ENCODE measurements around the gene TSPAN15. TPM values are rescaled to one million over a fixed set of nuclear protein-coding genes. Genes with fewer than 3 reads are reported as not detected.

TSPAN15 gene
- total RNA-seq, 2 experiments from 2014 or later: 0.58 to 1.2 TPM

DNA sequence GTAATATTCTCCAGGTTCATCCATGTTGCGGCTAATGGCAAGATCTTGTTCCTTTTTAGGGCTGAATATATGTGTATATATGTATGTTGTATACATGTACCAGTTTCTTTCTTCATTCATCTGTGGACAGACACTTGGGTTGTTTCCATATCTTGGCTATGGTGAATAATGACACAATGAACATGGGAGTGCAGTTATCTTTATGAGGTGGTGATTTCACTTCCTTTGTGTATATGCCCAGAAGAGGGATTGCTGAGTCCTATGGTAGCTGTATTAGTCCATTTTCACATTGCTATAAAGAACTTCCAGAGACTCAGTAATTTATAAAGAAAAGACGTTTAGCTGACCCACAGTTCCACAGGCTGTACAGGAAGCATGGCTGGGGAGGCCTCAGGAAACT, 17.1 kb upstream of the TSPAN15 start:
- POLR2A ChIA-PET: no interaction called here
- no peak overlapping the region for H3K27ac Mint-ChIP-seq
- CTCF ChIA-PET: interaction anchor here (1.2 to 1.5 kb wide), 2 partner anchors 11 to 195 kb away, joined by 3 read pairs; no protein-coding TSS in a partner anchor
- TF ChIP-seq, protein P1, sequence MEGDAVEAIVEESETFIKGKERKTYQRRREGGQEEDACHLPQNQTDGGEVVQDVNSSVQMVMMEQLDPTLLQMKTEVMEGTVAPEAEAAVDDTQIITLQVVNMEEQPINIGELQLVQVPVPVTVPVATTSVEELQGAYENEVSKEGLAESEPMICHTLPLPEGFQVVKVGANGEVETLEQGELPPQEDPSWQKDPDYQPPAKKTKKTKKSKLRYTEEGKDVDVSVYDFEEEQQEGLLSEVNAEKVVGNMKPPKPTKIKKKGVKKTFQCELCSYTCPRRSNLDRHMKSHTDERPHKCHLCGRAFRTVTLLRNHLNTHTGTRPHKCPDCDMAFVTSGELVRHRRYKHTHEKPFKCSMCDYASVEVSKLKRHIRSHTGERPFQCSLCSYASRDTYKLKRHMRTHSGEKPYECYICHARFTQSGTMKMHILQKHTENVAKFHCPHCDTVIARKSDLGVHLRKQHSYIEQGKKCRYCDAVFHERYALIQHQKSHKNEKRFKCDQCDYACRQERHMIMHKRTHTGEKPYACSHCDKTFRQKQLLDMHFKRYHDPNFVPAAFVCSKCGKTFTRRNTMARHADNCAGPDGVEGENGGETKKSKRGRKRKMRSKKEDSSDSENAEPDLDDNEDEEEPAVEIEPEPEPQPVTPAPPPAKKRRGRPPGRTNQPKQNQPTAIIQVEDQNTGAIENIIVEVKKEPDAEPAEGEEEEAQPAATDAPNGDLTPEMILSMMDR (IDR thresholded peaks at IDR 0.05): no peak
- H3K27me3 Mint-ChIP-seq: peaks cover 1% of the 10 kb centered on the region
- no peak for DNase-seq
- no peaks in the 10 kb centered on the region for H3K36me3 Mint-ChIP-seq (ENCODE audit: low read depth)
- no peaks in the 10 kb centered on the region for H3K4me1 Mint-ChIP-seq (ENCODE audit: low read depth)
- no peak overlapping the region for H3K4me3 Mint-ChIP-seq
- ATAC-seq: no peak
- H3K9me3 Mint-ChIP-seq: no peaks in the 10 kb centered on the region
- intact Hi-C loops (cut with micrococcal nuclease): no loop called here

DNA sequence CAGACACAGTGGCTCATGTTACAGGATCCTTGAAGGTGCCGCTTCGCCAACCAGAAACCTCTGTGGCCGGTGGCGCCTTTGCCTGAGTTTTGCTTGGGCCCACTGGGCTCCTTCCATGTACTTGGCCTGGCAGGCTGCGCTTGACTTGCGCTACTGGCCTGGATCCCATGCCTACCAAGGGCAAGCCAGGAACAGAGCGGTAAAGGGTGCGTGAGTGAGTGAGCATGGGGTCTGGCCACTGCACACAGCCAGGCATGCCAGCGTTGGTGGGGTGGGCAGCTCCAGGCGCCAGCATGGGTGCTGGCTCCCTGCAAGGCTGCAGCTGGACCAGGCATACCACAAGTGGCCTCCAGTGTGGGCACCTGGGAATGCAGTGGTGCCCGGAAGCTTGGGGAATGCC, 16.3 kb upstream of the TSPAN15 start:
- POLR2A ChIA-PET: no interaction called here
- CTCF ChIA-PET: interaction anchor here (1.0 kb wide), 1 partner anchor 15 kb away, joined by 3 read pairs; no protein-coding TSS in a partner anchor
- intact Hi-C loops (cut with micrococcal nuclease): no loop called here
- Mint-ChIP-seq H3K27me3 (peaks cover 1% of the 10 kb centered on the region), H3K36me3 (ENCODE audit: low read depth) (no peaks in the 10 kb centered on the region), H3K27ac (no peak overlapping the region), H3K4me1 (ENCODE audit: low read depth) (no peaks in the 10 kb centered on the region), H3K9me3 (no peaks in the 10 kb centered on the region), H3K4me3 (no peak overlapping the region)
- no peak for ATAC-seq
- TF ChIP-seq, protein P1 (IDR thresholded peaks at IDR 0.05): no peak
- no peak for DNase-seq

DNA sequence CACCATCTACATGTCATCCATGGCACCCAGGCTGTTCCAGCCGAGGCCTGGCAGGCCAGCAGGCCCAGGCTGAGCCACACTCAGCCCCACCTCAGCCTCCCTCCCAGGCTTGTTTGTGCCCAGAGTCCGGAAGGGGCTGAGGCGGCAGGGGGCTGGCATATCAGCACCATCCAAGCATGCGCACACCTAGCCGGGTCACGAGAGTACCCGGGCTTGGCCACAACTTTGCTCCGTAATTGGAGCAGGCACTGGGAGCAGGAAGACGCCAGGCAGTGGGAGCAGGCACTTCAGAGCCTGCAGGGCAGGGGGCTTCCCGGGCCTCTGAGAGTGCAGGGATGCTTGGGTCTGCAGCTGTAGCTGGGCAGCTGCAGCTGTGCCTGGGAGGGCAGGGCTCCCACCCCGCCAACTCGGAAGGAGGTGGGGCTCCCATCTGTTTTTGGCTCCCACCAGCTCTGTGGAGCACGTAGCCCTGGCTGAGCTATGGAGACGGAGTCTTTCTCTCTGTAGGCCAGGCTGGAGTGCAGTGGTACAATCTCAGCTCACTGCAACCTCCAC, 15.2 kb upstream of the TSPAN15 start:
- no peak overlapping the region for H3K27ac Mint-ChIP-seq
- ATAC-seq (no peak), DNase-seq (no peak)
- no peaks in the 10 kb centered on the region for H3K9me3 Mint-ChIP-seq
- peaks cover 1% of the 10 kb centered on the region for H3K27me3 Mint-ChIP-seq
- intact Hi-C loops (cut with micrococcal nuclease): no loop called here
- no peaks in the 10 kb centered on the region for H3K36me3 Mint-ChIP-seq (ENCODE audit: low read depth)
- ChIA-PET POLR2A (no interaction called here), CTCF (interaction anchor here (1.0 to 1.2 kb wide), 3 partner anchors 9 to 14 kb away, joined by 3 to 5 read pairs (median 4); no protein-coding TSS in a partner anchor)
- H3K4me3 Mint-ChIP-seq: no peak overlapping the region
- H3K4me1 Mint-ChIP-seq (ENCODE audit: low read depth): no peaks in the 10 kb centered on the region
- TF ChIP-seq, protein P1 (IDR thresholded peaks at IDR 0.05): no peak

DNA sequence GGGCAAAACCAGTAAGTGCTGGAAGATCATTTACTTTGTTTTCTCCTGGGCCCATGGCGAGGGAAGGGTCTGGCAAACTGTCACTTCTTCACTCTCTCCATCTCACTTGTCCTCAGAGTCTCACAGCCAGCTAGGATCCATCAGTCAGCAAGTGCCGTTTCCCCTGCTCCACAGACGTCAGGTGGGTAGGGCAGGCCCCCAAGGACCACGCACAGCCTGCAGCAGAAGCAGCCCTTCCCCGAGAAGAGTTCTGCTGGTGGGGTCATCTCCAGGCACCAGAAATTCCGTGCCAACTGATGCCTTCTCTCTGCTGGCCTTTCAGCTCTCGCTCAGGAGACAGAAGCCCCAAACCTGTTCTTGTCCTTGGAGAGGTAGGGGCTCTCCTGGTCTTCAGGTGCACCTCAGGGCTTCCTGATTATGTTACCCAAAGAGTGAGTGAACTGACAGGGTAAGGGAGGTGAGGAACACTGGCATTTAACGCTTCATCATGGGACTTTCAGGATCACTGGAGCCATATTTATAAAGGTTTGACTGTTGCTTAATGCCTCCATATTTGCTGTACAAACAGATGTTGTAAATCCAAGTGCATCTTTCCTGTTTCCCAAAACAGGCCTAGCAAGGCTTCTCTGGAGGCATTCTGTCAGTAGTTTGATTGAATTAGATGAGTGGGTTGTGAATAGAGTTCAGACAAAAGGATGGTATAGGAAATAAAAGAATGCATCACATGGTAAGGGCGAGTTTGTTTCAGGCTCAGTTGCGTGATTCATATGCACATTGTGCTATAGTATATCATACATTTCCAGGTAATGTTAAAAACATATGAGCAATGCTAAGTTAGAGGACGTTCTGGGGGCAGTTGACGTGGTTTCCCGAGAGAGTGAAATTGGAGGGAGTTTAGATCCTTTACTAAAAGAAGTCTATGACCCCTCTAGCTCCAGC, 13.7 kb upstream of the TSPAN15 start:
- DNase-seq (no peak), ATAC-seq (no peak)
- Mint-ChIP-seq H3K36me3 (ENCODE audit: low read depth) (no peaks in the 10 kb centered on the region), H3K4me3 (no peak overlapping the region), H3K4me1 (ENCODE audit: low read depth) (no peaks in the 10 kb centered on the region), H3K9me3 (no peaks in the 10 kb centered on the region), H3K27ac (no peak overlapping the region), H3K27me3 (peaks cover 1% of the 10 kb centered on the region)
- ChIA-PET CTCF (interaction anchor here (1.6 kb wide), 1 partner anchor 77 kb away, joined by 4 read pairs; no protein-coding TSS in a partner anchor), POLR2A (no interaction called here)
- intact Hi-C loops (cut with micrococcal nuclease): no loop called here
- TF ChIP-seq, protein P1 (IDR thresholded peaks at IDR 0.05): no peak
